Stimulated activated CD8-positive, alpha-beta memory T cell treated with anti-CD3 and anti-CD28 coated beads, Interleukin-4, amount 100 ng/mL, for 48 hours (primary cell): ENCODE results near the gene ZNF79.
"Not testable (repeated sequence)": the region's sequence is repeated elsewhere in the genome, so short reads cannot be mapped to it uniquely, and the experiment has no call there.

Experiments used
- DNase-seq: peaks from one replicate; pipeline ENCODE4 v3.0.0-alpha.2; 2020

Gene ZNF79

GRCh38 chr9:127458921-127459320 is 34.7 kb downstream of the ZNF79 start:
- no peak for DNase-seq

- no peak for DNase-seq
These were observed 39.2 kb downstream of the ZNF79 start for GRCh38 chr9:127463382-127463781.

- no peak for DNase-seq
These were observed 39.7 kb downstream of the ZNF79 start for GRCh38 chr9:127463911-127464310.

GRCh38 chr9:127466407-127466917 is 42.3 kb downstream of the ZNF79 start:
- not testable (repeated sequence) for DNase-seq

- no peak for DNase-seq
These were observed 43.4 kb downstream of the ZNF79 start for GRCh38 chr9:127467621-127468020.

- no peak for DNase-seq
These were observed 46.5 kb downstream of the ZNF79 start for GRCh38 chr9:127470662-127471061.

GRCh38 chr9:127473501-127473900 is 49.3 kb downstream of the ZNF79 start:
- no peak for DNase-seq

- DNase-seq, result no peak
These were observed 49.8 kb downstream of the ZNF79 start for GRCh38 chr9:127473932-127474331.

- no peak for DNase-seq
These were observed 50.4 kb downstream of the ZNF79 start for GRCh38 chr9:127474592-127474991.

- DNase-seq, result no peak
These were observed 55.4 kb downstream of the ZNF79 start for GRCh38 chr9:127479507-127480081.

GRCh38 chr9:127482662-127483061 is 58.5 kb downstream of the ZNF79 start:
- no peak for DNase-seq

- no peak for DNase-seq
These were observed 61.8 kb downstream of the ZNF79 start for GRCh38 chr9:127485995-127486394.

GRCh38 chr9:127488946-127489345 is 64.8 kb downstream of the ZNF79 start:
- no peak for DNase-seq

GRCh38 chr9:127489471-127490115 is 65.4 kb downstream of the ZNF79 start:
- no peak for DNase-seq

GRCh38 chr9:127490535-127491230 is 66.5 kb downstream of the ZNF79 start:
- DNase-seq, result no peak

- no peak for DNase-seq
These were observed 67.3 kb downstream of the ZNF79 start for GRCh38 chr9:127491516-127491915.

GRCh38 chr9:127492616-127493015 is 68.4 kb downstream of the ZNF79 start:
- no peak for DNase-seq

GRCh38 chr9:127493592-127494303 is 69.6 kb downstream of the ZNF79 start:
- DNase-seq, result no peak

GRCh38 chr9:127494304-127494702 is 70.1 kb downstream of the ZNF79 start:
- DNase-seq, result no peak
